BJ (cell line): ENCODE measurements around the gene FAM20A. TPM values are rescaled to one million over a fixed set of nuclear protein-coding genes. Genes with fewer than 3 reads are reported as not detected.

ENCODE experiments used
- CTCF ChIA-PET: fragments of 350-600 bp; formaldehyde crosslinking; extraction: SDS; loops from one replicate; lab custom pipeline; 2021; ENCODE audit warnings: antibody characterized with exemption, inconsistent platforms; lab: Yijun Ruan, JAX
- POLR2A ChIA-PET: fragments of 300-600 bp; sonication (Branson Sonifier 250); formaldehyde crosslinking; extraction: SDS; loops from one replicate; lab custom pipeline; 2021; ENCODE audit warnings: antibody characterized with exemption; lab: Charles Lee
- DNase-seq: peaks from one replicate; pipeline ENCODE4 v3.0.0-alpha.2; 2011; ENCODE audit warnings: low read depth
- H3K27me3 ChIP-seq: 2 replicates; pipeline ENCODE4 v1.6.0; 2011; ENCODE audit warnings: low read length; ENCODE audit not compliant: control insufficient read depth, insufficient read depth
- H3K36me3 ChIP-seq: 2 replicates; pipeline ENCODE4 v1.5.1; 2011; ENCODE audit warnings: low read length; ENCODE audit not compliant: control insufficient read depth, insufficient read depth
- H3K4me3 ChIP-seq: 2 replicates; pipeline ENCODE4 v1.5.1; 2011; ENCODE audit warnings: low read depth, mild to moderate bottlenecking, control low read depth, low read length
- polyA plus RNA-seq: library from polyadenylated mRNA; depleted of rRNA; stranded (reverse); fragments of >200 nt; gene quantifications from 2 replicates; pipeline ENCODE4 v1.2.3, GENCODE V29; 2011
- TF ChIP-seq, protein P1 (sequence below): IDR thresholded peaks from 2 replicates; pipeline ENCODE4 v1.5.1; 2011; ENCODE audit warnings: low read depth, mild to moderate bottlenecking, control low read depth, inconsistent platforms, low read length, moderate library complexity; ENCODE audit not compliant: insufficient read depth

Gene FAM20A
- polyA plus RNA-seq, 1 experiment = 24.1 TPM

DNA sequence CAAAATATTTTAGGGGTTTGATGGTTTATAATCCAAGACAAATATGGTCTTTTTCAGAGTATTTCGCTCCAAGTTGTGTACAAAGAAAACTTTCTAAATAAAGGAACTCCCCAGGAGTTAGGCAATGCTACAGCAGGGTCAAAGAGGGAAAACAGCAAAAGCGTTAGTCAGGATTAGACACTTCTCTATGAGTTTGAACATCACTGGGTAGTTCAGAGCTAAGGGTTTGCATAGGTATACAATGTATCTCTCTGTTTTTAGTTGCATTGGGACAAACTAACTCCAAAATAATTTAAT lies 34.8 kb downstream of the FAM20A start:
- DNase-seq = no peak
- H3K27me3 ChIP-seq = peaks cover 1% of the 10 kb centered on the region; the same call in 1 of the 2 replicates
- ChIA-PET CTCF (interaction anchor here (0.7 to 3.3 kb wide), 7 partner anchors 10 to 194 kb away, joined by 3 to 18 read pairs (median 5); no protein-coding TSS in a partner anchor), POLR2A (no interaction called here)
- no peaks in the 10 kb centered on the region for H3K36me3 ChIP-seq
- no peak overlapping the region for H3K4me3 ChIP-seq
- TF ChIP-seq, protein P1, sequence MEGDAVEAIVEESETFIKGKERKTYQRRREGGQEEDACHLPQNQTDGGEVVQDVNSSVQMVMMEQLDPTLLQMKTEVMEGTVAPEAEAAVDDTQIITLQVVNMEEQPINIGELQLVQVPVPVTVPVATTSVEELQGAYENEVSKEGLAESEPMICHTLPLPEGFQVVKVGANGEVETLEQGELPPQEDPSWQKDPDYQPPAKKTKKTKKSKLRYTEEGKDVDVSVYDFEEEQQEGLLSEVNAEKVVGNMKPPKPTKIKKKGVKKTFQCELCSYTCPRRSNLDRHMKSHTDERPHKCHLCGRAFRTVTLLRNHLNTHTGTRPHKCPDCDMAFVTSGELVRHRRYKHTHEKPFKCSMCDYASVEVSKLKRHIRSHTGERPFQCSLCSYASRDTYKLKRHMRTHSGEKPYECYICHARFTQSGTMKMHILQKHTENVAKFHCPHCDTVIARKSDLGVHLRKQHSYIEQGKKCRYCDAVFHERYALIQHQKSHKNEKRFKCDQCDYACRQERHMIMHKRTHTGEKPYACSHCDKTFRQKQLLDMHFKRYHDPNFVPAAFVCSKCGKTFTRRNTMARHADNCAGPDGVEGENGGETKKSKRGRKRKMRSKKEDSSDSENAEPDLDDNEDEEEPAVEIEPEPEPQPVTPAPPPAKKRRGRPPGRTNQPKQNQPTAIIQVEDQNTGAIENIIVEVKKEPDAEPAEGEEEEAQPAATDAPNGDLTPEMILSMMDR = no peak

DNA sequence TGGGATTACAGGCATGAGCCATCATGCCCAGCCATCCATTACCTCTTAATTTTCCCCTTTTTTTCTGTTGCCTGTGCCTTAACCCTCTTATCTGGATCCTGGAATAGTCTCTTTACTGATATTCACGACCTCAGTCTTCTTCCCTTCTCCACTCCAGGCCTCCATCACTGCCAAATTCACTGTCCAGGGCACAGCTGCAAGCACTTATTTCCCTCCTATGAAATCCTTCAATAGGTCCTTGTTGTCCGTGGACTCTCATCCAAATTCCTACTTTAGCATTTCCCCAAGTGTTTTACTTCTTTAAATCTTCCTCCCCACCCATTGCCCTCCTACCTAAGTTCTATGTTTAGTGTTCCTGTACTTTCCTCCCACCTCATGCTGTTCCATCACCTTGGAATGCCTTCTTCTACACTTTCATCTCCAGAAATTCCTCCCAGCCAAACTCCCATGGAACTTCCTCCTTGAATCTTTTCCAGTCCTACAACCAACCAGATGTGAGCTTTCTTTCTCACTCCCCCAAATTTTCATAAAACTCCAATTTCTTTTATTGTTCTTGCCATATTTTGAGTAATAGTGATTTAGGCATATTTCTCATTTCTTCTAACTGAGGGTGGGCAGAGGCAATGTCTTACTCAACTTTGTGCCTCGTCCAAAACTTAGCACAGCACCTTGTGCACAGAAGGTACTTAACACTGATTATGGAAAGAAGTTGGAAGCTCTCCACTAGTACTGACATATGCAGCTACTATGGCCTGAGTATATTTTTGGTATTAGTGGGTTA lies 35.3 kb downstream of the FAM20A start:
- no peak for DNase-seq
- TF ChIP-seq, protein P1 = no peak
- Histone ChIP-seq H3K36me3 (no peaks in the 10 kb centered on the region), H3K27me3 (peaks cover 1% of the 10 kb centered on the region; the same call in 1 of the 2 replicates), H3K4me3 (no peak overlapping the region)
- POLR2A ChIA-PET = no interaction called here
- CTCF ChIA-PET = interaction anchor here (0.7 to 1.9 kb wide), 6 partner anchors 10 to 195 kb away, joined by 3 to 8 read pairs (median 4); no protein-coding TSS in a partner anchor

DNA sequence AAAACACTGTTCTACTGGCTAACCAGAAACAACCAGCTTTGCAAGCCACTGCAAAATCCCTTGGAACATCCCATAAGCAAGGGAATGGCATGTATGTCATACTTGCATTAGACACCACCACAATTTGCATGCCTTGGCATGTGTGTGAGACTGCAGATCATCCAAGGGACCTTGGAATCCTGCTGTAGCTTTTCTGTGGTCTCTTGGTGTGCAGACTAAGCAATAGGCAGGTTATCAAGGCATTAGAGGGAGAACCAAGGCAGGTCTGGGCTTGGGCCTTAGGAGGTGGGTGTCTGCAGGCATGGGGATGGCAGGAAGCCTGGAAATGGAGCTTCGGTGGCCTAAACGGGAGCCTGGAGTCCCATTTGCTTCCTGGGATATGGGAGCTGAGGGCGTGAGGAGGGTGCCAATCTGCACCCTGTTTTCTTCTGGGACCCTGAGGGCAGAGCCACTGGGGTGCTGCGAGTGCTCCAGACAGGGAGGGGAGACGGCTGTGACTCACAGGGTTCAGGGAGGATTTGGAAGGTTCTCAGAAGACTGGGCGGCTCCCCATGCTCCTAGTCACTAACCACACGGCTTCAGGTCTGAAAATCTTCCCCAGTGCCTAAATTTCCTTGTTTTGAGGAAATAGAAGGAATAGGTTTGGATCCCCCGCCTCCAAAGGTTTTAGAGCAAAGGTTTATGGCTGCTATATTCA lies 36.6 kb downstream of the FAM20A start:
- Histone ChIP-seq H3K4me3 (no peak overlapping the region), H3K36me3 (no peaks in the 10 kb centered on the region), H3K27me3 (peaks cover 1% of the 10 kb centered on the region; the same call in 1 of the 2 replicates)
- no peak for DNase-seq
- CTCF ChIA-PET = interaction anchor here (0.8 kb wide), 1 partner anchor 207 kb away, joined by 3 read pairs; no protein-coding TSS in a partner anchor
- TF ChIP-seq, protein P1 = no peak
- POLR2A ChIA-PET = no interaction called here

DNA sequence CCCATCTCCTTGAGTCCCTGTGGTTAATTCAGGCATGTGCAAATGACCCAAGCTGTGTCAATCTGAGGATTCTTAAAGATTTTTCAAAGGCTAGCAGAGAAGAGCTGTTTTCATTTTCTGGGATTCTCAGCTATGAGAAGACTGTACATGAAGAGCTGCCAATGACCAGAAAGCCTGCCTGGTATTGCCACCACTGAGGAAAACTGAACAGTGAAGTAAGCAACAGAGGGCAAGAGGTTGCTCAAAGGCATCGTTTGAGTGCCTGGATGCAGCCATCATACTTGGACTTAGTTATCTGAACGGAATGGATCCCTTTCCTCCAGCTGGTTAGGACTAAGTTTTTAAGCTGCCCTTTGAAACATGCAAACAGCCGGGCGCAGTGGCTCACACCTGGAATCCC lies 38.4 kb downstream of the FAM20A start:
- POLR2A ChIA-PET = no interaction called here
- Histone ChIP-seq H3K36me3 (no peaks in the 10 kb centered on the region), H3K27me3 (peaks cover 1% of the 10 kb centered on the region; the same call in 1 of the 2 replicates), H3K4me3 (no peak overlapping the region)
- DNase-seq = no peak
- CTCF ChIA-PET = interaction anchor here (0.9 kb wide), 1 partner anchor 50 kb away, joined by 3 read pairs; the partner anchor contains the start of gene PRKAR1A
- TF ChIP-seq, protein P1 = no peak

DNA sequence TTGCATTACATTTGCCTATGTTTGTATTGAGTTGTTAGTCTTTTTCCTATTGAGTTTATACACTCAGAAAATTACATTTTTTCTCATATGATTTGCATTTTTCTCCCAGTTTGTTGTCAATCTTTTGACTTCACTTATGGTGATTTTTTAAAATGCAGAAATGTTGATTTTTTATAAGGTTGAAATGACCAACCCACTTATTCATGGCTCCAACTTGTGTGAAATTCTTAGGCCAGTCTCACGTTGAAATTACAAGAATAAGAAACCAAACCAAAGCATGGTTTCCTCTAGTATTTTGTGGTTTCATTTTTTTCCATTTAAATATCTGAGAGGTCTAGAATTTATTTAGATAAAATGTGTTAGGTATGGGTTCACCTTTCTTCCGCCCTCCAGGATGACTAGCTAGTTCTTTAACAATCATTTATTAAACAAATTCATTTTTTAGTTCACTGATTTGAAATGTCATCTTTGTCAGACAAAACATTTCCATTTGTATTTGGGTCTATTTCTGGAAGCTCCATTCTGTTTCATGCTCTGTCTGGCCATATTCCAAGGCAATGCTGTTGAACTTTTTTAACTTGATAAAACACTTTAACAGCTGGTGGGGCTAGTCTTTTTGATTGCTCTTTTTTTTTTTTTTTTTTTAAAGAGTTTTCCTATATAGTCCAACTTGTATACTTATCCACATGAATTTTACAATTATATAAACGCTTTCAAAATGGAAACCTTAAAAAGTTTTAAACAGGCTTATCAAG lies 40.0 kb downstream of the FAM20A start:
- TF ChIP-seq, protein P1 = no peak
- H3K27me3 ChIP-seq = peaks cover 1% of the 10 kb centered on the region; the same call in 1 of the 2 replicates
- ChIA-PET CTCF (interaction anchor here (0.9 kb wide), 1 partner anchor 52 kb away, joined by 3 read pairs; no protein-coding TSS in a partner anchor), POLR2A (no interaction called here)
- H3K4me3 ChIP-seq = no peak overlapping the region
- no peaks in the 10 kb centered on the region for H3K36me3 ChIP-seq
- DNase-seq = no peak
